Naive thymus-derived CD8-positive, alpha-beta T cell (primary cell): ENCODE data around the gene MAMDC2. TPM values are rescaled to one million over a fixed set of nuclear protein-coding genes. Genes with fewer than 3 reads are reported as not detected.

Source experiments
- ATAC-seq, 2 donors: fragments of 150-1000 bp; cut with Tn5 transposase in 1 of 2; sonication (Bioruptor Pico), chemical (Tn5 transposase) in 1 of 2; 1 replicate in 1 of 2; 2 replicates in 1 of 2; pipeline ENCODE4 v1.10.0; 2021; ENCODE audit warnings: mild to moderate bottlenecking in 2 of 2, moderate library complexity in 2 of 2
- POLR2A ChIA-PET: fragments of 350-600 bp; sonication (Branson Sonifier 250); formaldehyde crosslinking; loops from one replicate; lab custom pipeline; 2021; ENCODE audit warnings: antibody characterized with exemption; lab: Charles Lee
- DNase-seq, 10 donors: peaks; one replicate each; pipeline versions ENCODE4 v3.0.0 to v3.0.0-alpha.2; 2020 to 2022
- H3K27ac Mint-ChIP-seq, 10 donors: one replicate each; pipeline ENCODE4 v1.8.0; 2020 to 2022; ENCODE audit warnings: mild to moderate bottlenecking in 10 of 10, mixed read lengths in 10 of 10, moderate library complexity in 4 of 10, inconsistent platforms in 1 of 10
- H3K27me3 Mint-ChIP-seq, 5 donors: one replicate each; pipeline ENCODE4 v1.8.0; 2021 to 2022; ENCODE audit warnings: mixed read lengths in 5 of 5
- H3K36me3 Mint-ChIP-seq, 3 donors: one replicate each; pipeline ENCODE4 v1.8.0; 2020 to 2022; ENCODE audit warnings: mixed read lengths in 3 of 3, mild to moderate bottlenecking in 2 of 3, inconsistent platforms in 1 of 3
- H3K4me1 Mint-ChIP-seq, 4 donors: one replicate each; pipeline ENCODE4 v1.8.0; 2021 to 2022; ENCODE audit warnings: mixed read lengths in 4 of 4
- H3K4me3 Mint-ChIP-seq, 10 donors: one replicate each; pipeline ENCODE4 v1.8.0; 2020 to 2022; ENCODE audit warnings: mild to moderate bottlenecking in 10 of 10, mixed read lengths in 10 of 10, moderate library complexity in 6 of 10, inconsistent platforms in 1 of 10
- H3K9me3 Mint-ChIP-seq, 9 donors: one replicate each; pipeline ENCODE4 v1.8.0; 2020 to 2022; ENCODE audit warnings: mixed read lengths in 9 of 9, mild to moderate bottlenecking in 3 of 9, inconsistent platforms in 1 of 9, moderate library complexity in 1 of 9
- polyA plus RNA-seq, 3 donors: library from polyadenylated mRNA; unstranded; fragments of 300-500 nt; fragmentation: Illumina TruSeq; gene quantifications; one replicate each; pipeline ENCODE4 v1.2.3, GENCODE V29; 2021
- total RNA-seq, 8 experiments: library from RNA in 2 of 8; stranded (reverse) in 2 of 8; gene quantifications; one replicate each; pipeline ENCODE4 v1.2.3 and lab custom pipeline; 2021 to 2026

Gene MAMDC2
- total and polyA plus RNA-seq, 5 experiments from 2014 or later, result 0.19 TPM; not detected in 4

GRCh38 chr9:70257502-70257901 lies 213.9 kb downstream of the MAMDC2 start:
- Mint-ChIP-seq H3K27me3 (no peaks in the 10 kb centered on the region), H3K4me1 (peaks cover 32 to 62% (median 60%) of the 10 kb centered on the region in 4 donors)
- POLR2A ChIA-PET, result interaction anchor here (1.2 to 3.0 kb wide), 2 partner anchors 12 to 162 kb away, joined by 3 to 24 read pairs; no protein-coding TSS in a partner anchor

GRCh38 chr9:70257991-70258691 lies 214.5 kb downstream of the MAMDC2 start:
- ATAC-seq (peak; percentile 64 to 73), DNase-seq (peak in 3 of 10 donors; percentile 3 to 64 (median 20))
- H3K9me3 Mint-ChIP-seq, result no peaks in the 10 kb centered on the region
- no peaks in the 10 kb centered on the region for H3K27me3 Mint-ChIP-seq
- peaks cover 34 to 68% (median 66%) of the 10 kb centered on the region in 4 donors for H3K4me1 Mint-ChIP-seq
- peaks cover 0 to 21% (median 7%) of the 10 kb centered on the region in 3 donors for H3K36me3 Mint-ChIP-seq
- peak overlapping the region; percentile 91 to 99 (median 98) for H3K27ac Mint-ChIP-seq
- H3K4me3 Mint-ChIP-seq, result peak overlapping the region; percentile 87 to 97 (median 93)
- POLR2A ChIA-PET, result interaction anchor here (0.7 to 3.0 kb wide), 7 partner anchors 12 to 275 kb away, joined by 3 to 24 read pairs (median 3); partner anchors contain the start of gene KLF9

More at GRCh38 chr9:70257502-70257901, 213.9 kb downstream of the MAMDC2 start:
- Mint-ChIP-seq H3K4me3 (peak overlapping the region; percentile 87 to 97 (median 93)), H3K36me3 (peaks cover 0 to 20% (median 7%) of the 10 kb centered on the region in 3 donors), H3K9me3 (no peaks in the 10 kb centered on the region), H3K27ac (peak overlapping the region; percentile 91 to 99 (median 98))
- DNase-seq (no peak), ATAC-seq (no peak)

DNA sequence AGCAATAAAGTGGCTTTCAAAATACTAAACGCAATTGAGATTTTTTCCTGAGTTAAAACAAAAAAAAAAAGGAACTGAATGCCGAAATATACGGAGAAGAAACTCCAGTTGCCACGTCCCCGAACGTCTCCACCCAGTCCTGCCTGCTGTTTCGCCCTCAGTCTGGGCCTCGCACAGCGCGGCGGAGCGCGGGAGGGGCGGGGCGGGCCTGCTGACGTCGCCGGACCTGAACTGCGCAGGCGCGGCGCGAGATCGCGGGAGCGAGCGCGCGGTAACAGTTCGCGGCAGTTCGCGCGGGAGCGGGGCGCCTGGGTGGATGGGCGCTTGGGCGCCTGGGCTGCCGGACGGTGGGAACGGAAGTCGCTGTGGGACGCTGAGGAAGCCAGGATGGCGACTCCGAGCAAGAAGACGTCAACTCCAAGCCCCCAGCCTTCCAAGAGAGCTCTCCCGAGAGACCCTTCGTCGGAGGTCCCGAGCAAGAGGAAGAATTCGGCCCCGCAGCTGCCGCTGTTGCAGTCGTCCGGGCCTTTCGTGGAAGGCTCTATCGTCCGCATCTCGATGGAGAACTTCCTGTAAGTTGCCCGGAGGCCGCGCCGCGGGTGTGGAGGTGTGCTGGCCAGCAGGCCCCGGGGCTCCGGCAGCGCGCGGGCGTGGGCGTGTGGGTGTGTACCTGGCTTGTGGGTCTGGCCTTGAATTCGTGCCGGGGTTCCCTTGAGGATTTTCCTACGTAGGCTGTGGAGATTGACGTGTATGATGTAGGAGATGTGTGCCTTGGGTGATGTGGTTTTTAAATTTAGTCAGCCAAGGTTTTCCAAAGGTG lies 215.3 kb downstream of the MAMDC2 start, which contains the start of gene SMC5:
Gene SMC5, plus strand, starts transcription at position 287 of the 820 bp plus-strand sequence. Its CDS starts 101 bp downstream, at position 388.
- H3K4me1 Mint-ChIP-seq, result peaks cover 32 to 70% (median 67%) of the 10 kb centered on the region in 4 donors
- POLR2A ChIA-PET, result interaction anchor here (0.7 to 3.0 kb wide), 7 partner anchors 11 to 274 kb away, joined by 3 to 24 read pairs (median 3); partner anchors contain the start of gene KLF9
- H3K9me3 Mint-ChIP-seq, result no peaks in the 10 kb centered on the region
- peak; percentile 80 to 94 (median 90) for DNase-seq
- peaks cover 0 to 21% (median 7%) of the 10 kb centered on the region in 3 donors for H3K36me3 Mint-ChIP-seq
- peak within 1 kb of the TSS; percentile 87 to 97 (median 93) for H3K4me3 Mint-ChIP-seq
- H3K27me3 Mint-ChIP-seq, result no peaks in the 10 kb centered on the region
- ATAC-seq, result peak; percentile 86
- peak within 1 kb of the TSS; percentile 91 to 99 (median 98) for H3K27ac Mint-ChIP-seq

DNA sequence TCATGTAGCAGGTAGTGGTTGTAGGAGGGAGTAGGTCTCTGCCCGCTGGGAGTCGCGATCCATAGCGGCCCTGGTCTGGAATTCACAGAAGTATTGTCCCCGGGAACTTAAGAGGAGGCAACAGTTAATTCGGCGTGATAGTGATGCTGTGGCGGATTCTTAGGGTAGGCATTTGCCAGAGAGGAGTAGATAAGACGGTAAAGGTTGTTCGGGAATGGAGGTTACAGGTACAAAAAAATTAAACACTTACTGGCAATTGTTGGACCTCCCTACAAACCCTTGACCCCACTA lies 215.8 kb downstream of the MAMDC2 start:
- Mint-ChIP-seq H3K4me1 (peaks cover 32 to 68% (median 67%) of the 10 kb centered on the region in 4 donors), H3K36me3 (peaks cover 0 to 22% (median 8%) of the 10 kb centered on the region in 3 donors), H3K27ac (peak overlapping the region; percentile 91 to 99 (median 98)), H3K27me3 (no peaks in the 10 kb centered on the region), H3K9me3 (no peaks in the 10 kb centered on the region), H3K4me3 (peak overlapping the region; percentile 87 to 97 (median 93))
- POLR2A ChIA-PET, result interaction anchor here (1.0 to 3.0 kb wide), 3 partner anchors 153 to 161 kb away, joined by 5 to 24 read pairs (median 9); no protein-coding TSS in a partner anchor
- ATAC-seq (no peak), DNase-seq (peak in 1 of 10 donors; percentile 20)

- Mint-ChIP-seq H3K4me3 (peak overlapping the region; percentile 87 to 97 (median 93)), H3K36me3 (peaks cover 4 to 28% (median 13%) of the 10 kb centered on the region in 3 donors), H3K4me1 (peaks cover 35 to 73% (median 71%) of the 10 kb centered on the region in 4 donors), H3K27me3 (no peaks in the 10 kb centered on the region), H3K9me3 (no peaks in the 10 kb centered on the region), H3K27ac (peak overlapping the region in 9 of 10 donors; percentile 67 to 98 (median 95))
- DNase-seq (no peak), ATAC-seq (no peak)
- POLR2A ChIA-PET, result interaction anchor here (1.5 kb wide), 1 partner anchor 160 kb away, joined by 9 read pairs; no protein-coding TSS in a partner anchor
These were observed 216.4 kb downstream of the MAMDC2 start for GRCh38 chr9:70260007-70260443.

DNA sequence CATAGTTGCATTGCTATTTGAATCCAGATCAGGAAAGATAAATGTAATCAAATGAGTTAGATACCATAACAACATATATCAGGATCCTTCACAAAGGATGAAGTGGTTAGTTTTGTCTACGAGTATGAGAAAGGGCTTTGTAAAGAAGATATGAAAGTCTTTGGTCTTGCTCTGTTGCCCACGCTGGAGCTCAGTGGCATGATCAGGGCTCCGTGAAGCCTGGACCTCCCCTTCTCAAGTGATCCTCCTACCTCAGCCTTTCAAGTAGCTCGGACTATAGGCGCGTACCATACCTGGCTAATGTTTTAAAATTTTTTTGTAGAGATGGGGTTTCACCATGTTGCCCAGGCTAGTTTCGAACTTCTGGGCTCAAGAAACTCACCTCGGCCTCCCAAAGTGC lies 217.0 kb downstream of the MAMDC2 start:
- H3K9me3 Mint-ChIP-seq, result no peaks in the 10 kb centered on the region
- peak overlapping the region; percentile 87 to 97 (median 93) for H3K4me3 Mint-ChIP-seq
- peak overlapping the region in 9 of 10 donors; percentile 19 to 98 (median 74) for H3K27ac Mint-ChIP-seq
- H3K27me3 Mint-ChIP-seq, result no peaks in the 10 kb centered on the region
- POLR2A ChIA-PET, result interaction anchor here (1.5 kb wide), 1 partner anchor 160 kb away, joined by 9 read pairs; no protein-coding TSS in a partner anchor
- peaks cover 36 to 73% (median 69%) of the 10 kb centered on the region in 4 donors for H3K4me1 Mint-ChIP-seq
- ATAC-seq (no peak), DNase-seq (no peak)
- H3K36me3 Mint-ChIP-seq, result peaks cover 7 to 34% (median 15%) of the 10 kb centered on the region in 3 donors

DNA sequence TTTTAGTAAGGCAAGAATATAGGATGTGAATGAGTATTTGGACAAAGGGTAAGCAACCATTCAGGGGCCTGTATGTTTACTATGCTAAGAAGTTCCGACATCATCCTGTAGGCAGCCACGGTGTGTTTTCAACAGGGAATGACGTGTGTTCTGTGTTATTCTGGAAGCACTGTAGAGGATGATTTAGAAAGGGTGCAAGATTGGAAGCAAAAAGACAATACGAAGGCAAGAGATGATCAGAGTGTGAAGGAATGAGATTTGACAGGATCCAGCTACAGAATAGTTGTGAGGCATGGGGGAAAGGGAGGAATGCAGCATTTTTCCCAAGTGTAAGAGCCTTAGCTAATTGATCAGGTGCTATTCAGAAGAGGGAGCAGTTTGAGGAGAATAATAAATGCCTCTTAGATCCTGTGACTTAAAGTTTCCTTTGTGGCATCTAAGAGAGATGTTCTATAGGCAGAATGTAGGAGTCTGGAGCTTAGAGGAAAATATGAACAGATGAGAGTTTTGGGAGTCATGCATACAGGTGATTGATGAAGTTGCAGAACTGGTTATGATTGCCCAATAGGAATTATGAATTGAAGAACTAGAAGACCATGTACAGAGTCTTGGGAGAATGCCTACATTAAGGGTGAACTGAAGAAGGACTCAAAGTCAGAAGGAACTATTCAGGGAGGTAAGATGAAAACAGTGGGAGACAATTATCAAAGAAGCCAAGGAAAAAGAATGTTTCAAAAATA lies 217.7 kb downstream of the MAMDC2 start:
- Mint-ChIP-seq H3K4me3 (peak overlapping the region in 9 of 10 donors; percentile 5 to 97 (median 92)), H3K36me3 (peaks cover 8 to 39% (median 19%) of the 10 kb centered on the region in 3 donors), H3K27ac (peak overlapping the region in 5 of 10 donors; percentile 6 to 98 (median 43)), H3K4me1 (peaks cover 37 to 71% (median 66%) of the 10 kb centered on the region in 4 donors), H3K27me3 (no peaks in the 10 kb centered on the region), H3K9me3 (no peaks in the 10 kb centered on the region)
- ATAC-seq, result no peak
- no peak for DNase-seq
- POLR2A ChIA-PET, result interaction anchor here (1.5 kb wide), 1 partner anchor 159 kb away, joined by 9 read pairs; no protein-coding TSS in a partner anchor

- Mint-ChIP-seq H3K4me3 (peak overlapping the region in 8 of 10 donors; percentile 8 to 93 (median 48)), H3K9me3 (no peaks in the 10 kb centered on the region), H3K4me1 (peaks cover 36 to 66% (median 60%) of the 10 kb centered on the region in 4 donors), H3K27me3 (no peaks in the 10 kb centered on the region), H3K27ac (no peak overlapping the region), H3K36me3 (peaks cover 8 to 46% (median 21%) of the 10 kb centered on the region in 3 donors)
- no peak for ATAC-seq
- no peak for DNase-seq
- POLR2A ChIA-PET, result no interaction called here
These were observed 218.7 kb downstream of the MAMDC2 start for GRCh38 chr9:70262366-70262765.

DNA sequence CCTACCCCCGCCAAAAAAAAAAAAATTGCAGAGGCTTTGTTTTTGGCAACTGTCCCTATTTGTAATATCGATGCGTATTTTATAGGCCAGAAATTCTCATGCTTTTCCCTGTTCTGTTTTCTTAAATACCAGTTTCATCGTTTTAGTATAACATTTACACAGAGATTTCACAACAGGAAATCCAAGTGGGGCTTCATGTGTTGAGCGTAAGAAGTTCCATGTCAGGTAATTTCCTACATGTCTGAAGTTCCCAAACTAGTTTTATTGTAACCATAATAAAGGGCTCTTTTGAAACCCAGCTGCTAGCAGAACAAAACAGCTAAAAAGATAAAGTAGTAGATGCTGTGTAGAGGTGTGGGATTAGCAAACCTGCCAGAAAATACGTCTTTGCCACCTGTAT lies 219.3 kb downstream of the MAMDC2 start:
- POLR2A ChIA-PET, result no interaction called here
- Mint-ChIP-seq H3K27ac (no peak overlapping the region), H3K36me3 (peaks cover 8 to 51% (median 21%) of the 10 kb centered on the region in 3 donors), H3K9me3 (no peaks in the 10 kb centered on the region), H3K4me3 (peak overlapping the region in 5 of 10 donors; percentile 34 to 91 (median 48)), H3K4me1 (peaks cover 33 to 62% (median 57%) of the 10 kb centered on the region in 4 donors), H3K27me3 (no peaks in the 10 kb centered on the region)
- ATAC-seq, result no peak
- no peak for DNase-seq

- POLR2A ChIA-PET, result no interaction called here
- Mint-ChIP-seq H3K4me1 (peaks cover 31 to 59% (median 53%) of the 10 kb centered on the region in 4 donors), H3K27me3 (no peaks in the 10 kb centered on the region), H3K9me3 (no peaks in the 10 kb centered on the region), H3K36me3 (peaks cover 8 to 52% (median 21%) of the 10 kb centered on the region in 3 donors), H3K4me3 (no peak overlapping the region), H3K27ac (no peak overlapping the region)
- DNase-seq (no peak), ATAC-seq (no peak)
These were observed 219.8 kb downstream of the MAMDC2 start for GRCh38 chr9:70263421-70263820.
